Left ventricle myocardium inferior (tissue), 1 donor: Measurements from ENCODE around the gene PLCL2. TPM values are rescaled to one million over a fixed set of nuclear protein-coding genes. Genes with fewer than 3 reads are reported as not detected.
"Not testable (repeated sequence)": the region's sequence is repeated elsewhere in the genome, so short reads cannot be mapped to it uniquely, and the experiment has no call there.

ENCODE experiments used
- DNase-seq: peaks from one replicate; pipeline ENCODE4 v3.0.0-alpha.2; 2020
- H3K27ac ChIP-seq: fragments of 200-600 bp; replicated peaks from 2 replicates; pipeline ENCODE4 v1.8.0; 2021
- H3K27me3 ChIP-seq: fragments of 200-600 bp; 2 replicates; pipeline ENCODE4 v1.8.0; 2021; ENCODE audit warnings: low read depth
- H3K36me3 ChIP-seq: fragments of 200-600 bp; 2 replicates; pipeline ENCODE4 v1.8.0; 2021
- H3K4me1 ChIP-seq: fragments of 200-600 bp; 2 replicates; pipeline ENCODE4 v1.8.0; 2021
- H3K4me3 ChIP-seq: fragments of 200-600 bp; 2 replicates; pipeline ENCODE4 v1.8.0; 2021; ENCODE audit warnings: mild to moderate bottlenecking, moderate library complexity
- H3K9me3 ChIP-seq: fragments of 200-600 bp; replicated peaks from 2 replicates; pipeline ENCODE4 v1.8.0; 2021
- CTCF ChIP-seq: fragments of 200-600 bp; IDR thresholded peaks from 2 replicates; pipeline ENCODE4 v1.8.0; 2021; ENCODE audit warnings: antibody characterized with exemption, mild to moderate bottlenecking, borderline replicate concordance
- intact Hi-C: fragments of 100-400 bp; cut with micrococcal nuclease; formaldehyde crosslinking; loops from one replicate; pipeline ENCODE4 v1.11.0; 2022
- total RNA-seq: library from RNA; stranded (reverse); fragmentation: NEBNext Ultra II Directional; extraction: Animal tissue kit (Norgen Biotek cat#: 25700); gene quantifications from one replicate; pipeline ENCODE4 v1.2.1, GENCODE V29; 2021
- donor health status: DM: no; HTN: yes; CAD: no; lungs with severe emphysema.

Gene PLCL2
- total RNA-seq, 1 donor from 2014 or later: 48.1 TPM

GRCh38 chr3:17091910-17092582, 207.3 kb downstream of the PLCL2 start:
- Histone ChIP-seq H3K27ac (peak overlapping the region; percentile 1), H3K27me3 (no peaks in the 10 kb centered on the region), H3K36me3 (peaks cover 3% of the 10 kb centered on the region), H3K4me1 (peaks cover 62% of the 10 kb centered on the region), H3K9me3 (no peaks in the 10 kb centered on the region), H3K4me3 (no peak overlapping the region)
- DNase-seq: no peak
- intact Hi-C loops: no loop called here
- TF ChIP-seq CTCF: no peak

GRCh38 chr3:17092583-17092933, 207.8 kb downstream of the PLCL2 start:
- Histone ChIP-seq H3K36me3 (peaks cover 3% of the 10 kb centered on the region), H3K27me3 (no peaks in the 10 kb centered on the region), H3K4me3 (no peak overlapping the region), H3K4me1 (peaks cover 58% of the 10 kb centered on the region), H3K27ac (peak overlapping the region; percentile 1), H3K9me3 (no peaks in the 10 kb centered on the region)
- no peak for TF ChIP-seq CTCF
- intact Hi-C loops: no loop called here
- DNase-seq: no peak

- Histone ChIP-seq H3K4me3 (no peak overlapping the region), H3K9me3 (no peaks in the 10 kb centered on the region), H3K4me1 (peaks cover 39% of the 10 kb centered on the region), H3K27ac (no peak overlapping the region), H3K36me3 (peaks cover 3% of the 10 kb centered on the region), H3K27me3 (no peaks in the 10 kb centered on the region)
- intact Hi-C loops: no loop called here
- DNase-seq: no peak
- no peak for TF ChIP-seq CTCF
Observed at GRCh38 chr3:17094551-17094950, 209.8 kb downstream of the PLCL2 start.

- TF ChIP-seq CTCF: no peak
- Histone ChIP-seq H3K27ac (no peak overlapping the region), H3K9me3 (peaks cover 11% of the 10 kb centered on the region), H3K4me1 (no peaks in the 10 kb centered on the region), H3K27me3 (no peaks in the 10 kb centered on the region), H3K36me3 (no peaks in the 10 kb centered on the region), H3K4me3 (no peak overlapping the region)
- intact Hi-C loops: no loop called here
- DNase-seq: no peak
Observed at GRCh38 chr3:17103579-17103978, 218.8 kb downstream of the PLCL2 start.

GRCh38 chr3:17106801-17107200, 222.0 kb downstream of the PLCL2 start:
- DNase-seq, H3K4me1 ChIP-seq, H3K27me3 ChIP-seq, H3K9me3 ChIP-seq, H3K27ac ChIP-seq, H3K36me3 ChIP-seq, intact Hi-C loops, H3K4me3 ChIP-seq: not testable (repeated sequence)

GRCh38 chr3:17110660-17111396, 226.1 kb downstream of the PLCL2 start:
- no peaks in the 10 kb centered on the region for H3K9me3 ChIP-seq
- no peak overlapping the region for H3K4me3 ChIP-seq
- intact Hi-C loops: no loop called here
- TF ChIP-seq CTCF: no peak
- no peaks in the 10 kb centered on the region for H3K36me3 ChIP-seq
- peaks cover 2% of the 10 kb centered on the region for H3K4me1 ChIP-seq
- no peaks in the 10 kb centered on the region for H3K27me3 ChIP-seq
- DNase-seq: no peak
- no peak overlapping the region for H3K27ac ChIP-seq
